HG03469 (cell line): ENCODE results near the gene WSCD1.

Experiments
- ATAC-seq: cut with Tn5 transposase; IDR thresholded peaks from one replicate; pipeline ENCODE4 v1.9.1; 2021; ENCODE audit warnings: mild to moderate bottlenecking, moderate library complexity, moderate number of reproducible peaks; ENCODE audit not compliant: unreplicated experiment

Gene WSCD1

GRCh38 chr17:6084311-6085161, 14.4 kb downstream of the WSCD1 start:
- ATAC-seq = no peak

- ATAC-seq = no peak
Observed at GRCh38 chr17:6085812-6086211, 15.6 kb downstream of the WSCD1 start.

GRCh38 chr17:6086603-6087400, 16.6 kb downstream of the WSCD1 start:
- no peak for ATAC-seq

- no peak for ATAC-seq
Observed at GRCh38 chr17:6088141-6088540, 18.0 kb downstream of the WSCD1 start.

GRCh38 chr17:6090253-6090652, 20.1 kb downstream of the WSCD1 start:
- ATAC-seq = no peak

GRCh38 chr17:6092182-6092902, 22.2 kb downstream of the WSCD1 start:
- no peak for ATAC-seq

GRCh38 chr17:6092903-6093468, 22.8 kb downstream of the WSCD1 start:
- no peak for ATAC-seq

- no peak for ATAC-seq
Observed at GRCh38 chr17:6094453-6094852, 24.3 kb downstream of the WSCD1 start.

- ATAC-seq = no peak
Observed at GRCh38 chr17:6094926-6095325, 24.7 kb downstream of the WSCD1 start.

GRCh38 chr17:6095501-6095900, 25.3 kb downstream of the WSCD1 start:
- ATAC-seq = no peak

GRCh38 chr17:6096201-6097004, 26.2 kb downstream of the WSCD1 start:
- ATAC-seq = no peak

- ATAC-seq = no peak
Observed at GRCh38 chr17:6097005-6097279, 26.8 kb downstream of the WSCD1 start.

- ATAC-seq = no peak
Observed at GRCh38 chr17:6098050-6098822, 28.1 kb downstream of the WSCD1 start.

GRCh38 chr17:6098823-6099180, 28.6 kb downstream of the WSCD1 start:
- no peak for ATAC-seq

GRCh38 chr17:6099492-6099891, 29.3 kb downstream of the WSCD1 start:
- ATAC-seq = no peak

- ATAC-seq = no peak
Observed at GRCh38 chr17:6100146-6100545, 30.0 kb downstream of the WSCD1 start.

- ATAC-seq = no peak
Observed at GRCh38 chr17:6100891-6101500, 30.8 kb downstream of the WSCD1 start.

- no peak for ATAC-seq
Observed at GRCh38 chr17:6101706-6102105, 31.5 kb downstream of the WSCD1 start.

- ATAC-seq = no peak
Observed at GRCh38 chr17:6102615-6103014, 32.4 kb downstream of the WSCD1 start.
